HEK293 (cell line): Measurements from ENCODE around the gene PRKAG2.

Source experiments
- EGR2 ChIP-seq: fragments of 450-650 bp; formaldehyde crosslinking; IDR thresholded peaks from 2 replicates; pipeline ENCODE4 v1.5.1; 2016; ENCODE audit warnings: low read depth, missing biosample characterization, missing genetic modification characterization
- GLI2 ChIP-seq: fragments of 450-650 bp; formaldehyde crosslinking; IDR thresholded peaks from 2 replicates; pipeline ENCODE4; 2017; ENCODE audit warnings: missing biosample characterization, missing genetic modification characterization, low read depth, borderline replicate concordance
- SCRT1 ChIP-seq: fragments of 450-650 bp; formaldehyde crosslinking; IDR thresholded peaks from 2 replicates; pipeline ENCODE4 v1.5.1; 2016; ENCODE audit warnings: missing biosample characterization, missing genetic modification characterization, borderline replicate concordance
- TRIM28 ChIP-seq: IDR thresholded peaks from 2 replicates; pipeline ENCODE4 v1.6.1; 2011; ENCODE audit warnings: low read length, control low read depth, borderline replicate concordance
- YY1 ChIP-seq: fragments of 450-650 bp; formaldehyde crosslinking; IDR thresholded peaks from 2 replicates; pipeline ENCODE4 v1.5.1; 2018; ENCODE audit warnings: missing biosample characterization, missing genetic modification characterization
- ZBTB1 ChIP-seq: fragments of 450-650 bp; formaldehyde crosslinking; IDR thresholded peaks from 2 replicates; pipeline ENCODE4 v1.5.1; 2016; ENCODE audit warnings: missing biosample characterization, missing genetic modification characterization
- ZNF132 ChIP-seq: fragments of 450-650 bp; formaldehyde crosslinking; IDR thresholded peaks from 2 replicates; pipeline ENCODE4 v1.5.1; 2017; ENCODE audit warnings: missing biosample characterization, missing genetic modification characterization, borderline replicate concordance
- ZNF133 ChIP-seq: fragments of 450-650 bp; formaldehyde crosslinking; IDR thresholded peaks from 2 replicates; pipeline ENCODE4 v1.5.1; 2016; ENCODE audit warnings: missing biosample characterization, missing genetic modification characterization
- ZNF169 ChIP-seq: fragments of 450-650 bp; formaldehyde crosslinking; IDR thresholded peaks from 2 replicates; pipeline ENCODE4 v1.5.1; 2016; ENCODE audit warnings: missing biosample characterization, missing genetic modification characterization
- ZNF426 ChIP-seq: fragments of 450-650 bp; formaldehyde crosslinking; IDR thresholded peaks from 2 replicates; pipeline ENCODE4 v1.5.1; 2017; ENCODE audit warnings: missing biosample characterization, missing genetic modification characterization, mild to moderate bottlenecking, inconsistent platforms, moderate library complexity
- ZNF473 ChIP-seq: fragments of 450-650 bp; formaldehyde crosslinking; IDR thresholded peaks from 2 replicates; pipeline ENCODE4 v1.5.1; 2017; ENCODE audit warnings: missing biosample characterization, missing genetic modification characterization
- ZSCAN23 ChIP-seq: fragments of 450-650 bp; formaldehyde crosslinking; IDR thresholded peaks from 2 replicates; pipeline ENCODE4 v1.5.1; 2016; ENCODE audit warnings: missing biosample characterization, missing genetic modification characterization
- TF ChIP-seq, protein P1 (sequence below): fragments of 450-650 bp; formaldehyde crosslinking; IDR thresholded peaks from 2 replicates; pipeline ENCODE4 v1.5.1; 2016; ENCODE audit warnings: missing biosample characterization, missing genetic modification characterization
- TF ChIP-seq, protein P2 (sequence below): fragments of 450-650 bp; formaldehyde crosslinking; IDR thresholded peaks from 2 replicates; pipeline ENCODE4 v1.5.1; 2016; ENCODE audit warnings: missing biosample characterization, missing genetic modification characterization, borderline replicate concordance
- TF ChIP-seq, protein P3 (sequence below): fragments of 450-650 bp; formaldehyde crosslinking; IDR thresholded peaks from 2 replicates; pipeline ENCODE4 v1.5.1; 2017; ENCODE audit warnings: missing biosample characterization, missing genetic modification characterization
- TF ChIP-seq, protein P4 (sequence below): fragments of 450-650 bp; formaldehyde crosslinking; IDR thresholded peaks from 2 replicates; pipeline ENCODE4 v1.5.1; 2016; ENCODE audit warnings: missing biosample characterization, missing genetic modification characterization
- TF ChIP-seq, protein P5 (sequence below): fragments of 450-650 bp; formaldehyde crosslinking; IDR thresholded peaks from 2 replicates; pipeline ENCODE4 v1.5.1; 2016; ENCODE audit warnings: missing biosample characterization, missing genetic modification characterization
- TF ChIP-seq, protein P6 (sequence below): fragments of 450-650 bp; formaldehyde crosslinking; IDR thresholded peaks from 2 replicates; pipeline ENCODE4 v1.5.0; 2017; ENCODE audit warnings: missing biosample characterization, missing genetic modification characterization, borderline replicate concordance
- TF ChIP-seq, protein P7 (sequence below): fragments of 450-650 bp; formaldehyde crosslinking; IDR thresholded peaks from 2 replicates; pipeline ENCODE4; 2016; ENCODE audit warnings: missing biosample characterization, missing genetic modification characterization

Gene PRKAG2

DNA sequence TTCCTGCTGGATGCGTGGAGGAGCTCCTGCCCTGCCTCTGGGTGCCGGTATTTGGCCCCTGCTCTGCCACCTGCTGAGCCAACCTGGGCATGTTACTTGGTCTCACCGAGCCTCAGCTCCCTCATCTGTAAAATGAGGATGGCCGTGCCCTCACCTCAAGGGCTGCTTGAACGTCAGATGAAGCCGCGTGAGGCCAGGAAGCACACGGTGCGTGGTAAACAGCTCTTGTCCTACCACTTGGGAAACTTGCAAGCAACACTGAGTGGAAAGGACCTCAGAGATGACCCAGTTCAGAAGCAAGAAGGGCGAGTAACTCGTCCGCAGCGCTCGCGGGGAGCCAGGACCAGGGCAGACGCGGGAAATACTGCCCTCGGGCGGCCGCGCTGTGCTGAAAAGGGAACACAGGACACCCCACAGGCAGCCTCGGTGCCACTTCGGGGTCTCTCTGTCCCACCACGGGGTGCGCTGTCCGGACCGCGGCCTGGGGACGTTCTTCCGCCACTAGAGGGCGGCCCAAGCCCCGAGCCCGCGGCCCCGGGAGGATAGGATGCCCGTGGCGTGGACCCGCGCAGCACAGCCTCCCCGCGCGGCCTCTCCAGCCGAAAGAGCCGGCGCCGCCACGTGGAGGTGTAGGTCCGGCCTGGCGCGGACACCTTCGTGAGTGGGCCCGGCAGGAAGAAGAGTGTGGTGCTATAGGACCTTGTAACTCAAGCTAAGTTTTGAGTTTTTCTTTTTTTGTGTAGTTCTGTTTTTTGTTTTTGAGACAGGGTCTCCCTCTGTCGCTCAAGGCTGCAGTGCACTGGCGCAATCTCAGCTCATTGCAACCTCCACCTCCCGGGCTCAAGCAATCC, 94.1 kb downstream of the PRKAG2 start (continued):
- TF ChIP-seq, protein P1, sequence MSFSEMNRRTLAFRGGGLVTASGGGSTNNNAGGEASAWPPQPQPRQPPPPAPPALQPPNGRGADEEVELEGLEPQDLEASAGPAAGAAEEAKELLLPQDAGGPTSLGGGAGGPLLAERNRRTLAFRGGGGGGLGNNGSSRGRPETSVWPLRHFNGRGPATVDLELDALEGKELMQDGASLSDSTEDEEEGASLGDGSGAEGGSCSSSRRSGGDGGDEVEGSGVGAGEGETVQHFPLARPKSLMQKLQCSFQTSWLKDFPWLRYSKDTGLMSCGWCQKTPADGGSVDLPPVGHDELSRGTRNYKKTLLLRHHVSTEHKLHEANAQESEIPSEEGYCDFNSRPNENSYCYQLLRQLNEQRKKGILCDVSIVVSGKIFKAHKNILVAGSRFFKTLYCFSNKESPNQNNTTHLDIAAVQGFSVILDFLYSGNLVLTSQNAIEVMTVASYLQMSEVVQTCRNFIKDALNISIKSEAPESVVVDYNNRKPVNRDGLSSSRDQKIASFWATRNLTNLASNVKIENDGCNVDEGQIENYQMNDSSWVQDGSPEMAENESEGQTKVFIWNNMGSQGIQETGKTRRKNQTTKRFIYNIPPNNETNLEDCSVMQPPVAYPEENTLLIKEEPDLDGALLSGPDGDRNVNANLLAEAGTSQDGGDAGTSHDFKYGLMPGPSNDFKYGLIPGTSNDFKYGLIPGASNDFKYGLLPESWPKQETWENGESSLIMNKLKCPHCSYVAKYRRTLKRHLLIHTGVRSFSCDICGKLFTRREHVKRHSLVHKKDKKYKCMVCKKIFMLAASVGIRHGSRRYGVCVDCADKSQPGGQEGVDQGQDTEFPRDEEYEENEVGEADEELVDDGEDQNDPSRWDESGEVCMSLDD (tag by site-specific recombination) = peak; percentile 87
- TF ChIP-seq TRIM28 (no peak), ZBTB1 (tag by site-specific recombination) (no peak), ZNF426 (tag by site-specific recombination) (no peak), GLI2 (tag by site-specific recombination) (no peak), SCRT1 (tag by site-specific recombination) (no peak), YY1 (tag by site-specific recombination) (no peak), ZNF473 (no peak), ZNF132 (no peak), ZSCAN23 (no peak), ZNF169 (tag by site-specific recombination) (no peak), ZNF133 (tag by site-specific recombination) (0 out of 2 replicates have a peak, but pooled peaks have one; percentile 7), EGR2 (tag by site-specific recombination) (no peak)
- TF ChIP-seq, protein P2, sequence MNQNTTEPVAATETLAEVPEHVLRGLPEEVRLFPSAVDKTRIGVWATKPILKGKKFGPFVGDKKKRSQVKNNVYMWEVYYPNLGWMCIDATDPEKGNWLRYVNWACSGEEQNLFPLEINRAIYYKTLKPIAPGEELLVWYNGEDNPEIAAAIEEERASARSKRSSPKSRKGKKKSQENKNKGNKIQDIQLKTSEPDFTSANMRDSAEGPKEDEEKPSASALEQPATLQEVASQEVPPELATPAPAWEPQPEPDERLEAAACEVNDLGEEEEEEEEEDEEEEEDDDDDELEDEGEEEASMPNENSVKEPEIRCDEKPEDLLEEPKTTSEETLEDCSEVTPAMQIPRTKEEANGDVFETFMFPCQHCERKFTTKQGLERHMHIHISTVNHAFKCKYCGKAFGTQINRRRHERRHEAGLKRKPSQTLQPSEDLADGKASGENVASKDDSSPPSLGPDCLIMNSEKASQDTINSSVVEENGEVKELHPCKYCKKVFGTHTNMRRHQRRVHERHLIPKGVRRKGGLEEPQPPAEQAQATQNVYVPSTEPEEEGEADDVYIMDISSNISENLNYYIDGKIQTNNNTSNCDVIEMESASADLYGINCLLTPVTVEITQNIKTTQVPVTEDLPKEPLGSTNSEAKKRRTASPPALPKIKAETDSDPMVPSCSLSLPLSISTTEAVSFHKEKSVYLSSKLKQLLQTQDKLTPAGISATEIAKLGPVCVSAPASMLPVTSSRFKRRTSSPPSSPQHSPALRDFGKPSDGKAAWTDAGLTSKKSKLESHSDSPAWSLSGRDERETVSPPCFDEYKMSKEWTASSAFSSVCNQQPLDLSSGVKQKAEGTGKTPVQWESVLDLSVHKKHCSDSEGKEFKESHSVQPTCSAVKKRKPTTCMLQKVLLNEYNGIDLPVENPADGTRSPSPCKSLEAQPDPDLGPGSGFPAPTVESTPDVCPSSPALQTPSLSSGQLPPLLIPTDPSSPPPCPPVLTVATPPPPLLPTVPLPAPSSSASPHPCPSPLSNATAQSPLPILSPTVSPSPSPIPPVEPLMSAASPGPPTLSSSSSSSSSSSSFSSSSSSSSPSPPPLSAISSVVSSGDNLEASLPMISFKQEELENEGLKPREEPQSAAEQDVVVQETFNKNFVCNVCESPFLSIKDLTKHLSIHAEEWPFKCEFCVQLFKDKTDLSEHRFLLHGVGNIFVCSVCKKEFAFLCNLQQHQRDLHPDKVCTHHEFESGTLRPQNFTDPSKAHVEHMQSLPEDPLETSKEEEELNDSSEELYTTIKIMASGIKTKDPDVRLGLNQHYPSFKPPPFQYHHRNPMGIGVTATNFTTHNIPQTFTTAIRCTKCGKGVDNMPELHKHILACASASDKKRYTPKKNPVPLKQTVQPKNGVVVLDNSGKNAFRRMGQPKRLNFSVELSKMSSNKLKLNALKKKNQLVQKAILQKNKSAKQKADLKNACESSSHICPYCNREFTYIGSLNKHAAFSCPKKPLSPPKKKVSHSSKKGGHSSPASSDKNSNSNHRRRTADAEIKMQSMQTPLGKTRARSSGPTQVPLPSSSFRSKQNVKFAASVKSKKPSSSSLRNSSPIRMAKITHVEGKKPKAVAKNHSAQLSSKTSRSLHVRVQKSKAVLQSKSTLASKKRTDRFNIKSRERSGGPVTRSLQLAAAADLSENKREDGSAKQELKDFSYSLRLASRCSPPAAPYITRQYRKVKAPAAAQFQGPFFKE = no peak
- TF ChIP-seq, protein P3, sequence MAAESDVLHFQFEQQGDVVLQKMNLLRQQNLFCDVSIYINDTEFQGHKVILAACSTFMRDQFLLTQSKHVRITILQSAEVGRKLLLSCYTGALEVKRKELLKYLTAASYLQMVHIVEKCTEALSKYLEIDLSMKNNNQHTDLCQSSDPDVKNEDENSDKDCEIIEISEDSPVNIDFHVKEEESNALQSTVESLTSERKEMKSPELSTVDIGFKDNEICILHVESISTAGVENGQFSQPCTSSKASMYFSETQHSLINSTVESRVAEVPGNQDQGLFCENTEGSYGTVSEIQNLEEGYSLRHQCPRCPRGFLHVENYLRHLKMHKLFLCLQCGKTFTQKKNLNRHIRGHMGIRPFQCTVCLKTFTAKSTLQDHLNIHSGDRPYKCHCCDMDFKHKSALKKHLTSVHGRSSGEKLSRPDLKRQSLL (tag by site-specific recombination) = no peak
- TF ChIP-seq, protein P4, sequence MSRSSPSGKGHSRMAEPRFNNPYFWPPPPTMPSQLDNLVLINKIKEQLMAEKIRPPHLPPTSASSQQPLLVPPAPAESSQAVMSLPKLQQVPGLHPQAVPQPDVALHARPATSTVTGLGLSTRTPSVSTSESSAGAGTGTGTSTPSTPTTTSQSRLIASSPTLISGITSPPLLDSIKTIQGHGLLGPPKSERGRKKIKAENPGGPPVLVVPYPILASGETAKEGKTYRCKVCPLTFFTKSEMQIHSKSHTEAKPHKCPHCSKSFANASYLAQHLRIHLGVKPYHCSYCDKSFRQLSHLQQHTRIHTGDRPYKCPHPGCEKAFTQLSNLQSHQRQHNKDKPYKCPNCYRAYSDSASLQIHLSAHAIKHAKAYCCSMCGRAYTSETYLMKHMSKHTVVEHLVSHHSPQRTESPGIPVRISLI (tag by site-specific recombination) = peak; percentile 67
- TF ChIP-seq, protein P5, sequence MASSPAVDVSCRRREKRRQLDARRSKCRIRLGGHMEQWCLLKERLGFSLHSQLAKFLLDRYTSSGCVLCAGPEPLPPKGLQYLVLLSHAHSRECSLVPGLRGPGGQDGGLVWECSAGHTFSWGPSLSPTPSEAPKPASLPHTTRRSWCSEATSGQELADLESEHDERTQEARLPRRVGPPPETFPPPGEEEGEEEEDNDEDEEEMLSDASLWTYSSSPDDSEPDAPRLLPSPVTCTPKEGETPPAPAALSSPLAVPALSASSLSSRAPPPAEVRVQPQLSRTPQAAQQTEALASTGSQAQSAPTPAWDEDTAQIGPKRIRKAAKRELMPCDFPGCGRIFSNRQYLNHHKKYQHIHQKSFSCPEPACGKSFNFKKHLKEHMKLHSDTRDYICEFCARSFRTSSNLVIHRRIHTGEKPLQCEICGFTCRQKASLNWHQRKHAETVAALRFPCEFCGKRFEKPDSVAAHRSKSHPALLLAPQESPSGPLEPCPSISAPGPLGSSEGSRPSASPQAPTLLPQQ = peak; percentile 74
- TF ChIP-seq, protein P6, sequence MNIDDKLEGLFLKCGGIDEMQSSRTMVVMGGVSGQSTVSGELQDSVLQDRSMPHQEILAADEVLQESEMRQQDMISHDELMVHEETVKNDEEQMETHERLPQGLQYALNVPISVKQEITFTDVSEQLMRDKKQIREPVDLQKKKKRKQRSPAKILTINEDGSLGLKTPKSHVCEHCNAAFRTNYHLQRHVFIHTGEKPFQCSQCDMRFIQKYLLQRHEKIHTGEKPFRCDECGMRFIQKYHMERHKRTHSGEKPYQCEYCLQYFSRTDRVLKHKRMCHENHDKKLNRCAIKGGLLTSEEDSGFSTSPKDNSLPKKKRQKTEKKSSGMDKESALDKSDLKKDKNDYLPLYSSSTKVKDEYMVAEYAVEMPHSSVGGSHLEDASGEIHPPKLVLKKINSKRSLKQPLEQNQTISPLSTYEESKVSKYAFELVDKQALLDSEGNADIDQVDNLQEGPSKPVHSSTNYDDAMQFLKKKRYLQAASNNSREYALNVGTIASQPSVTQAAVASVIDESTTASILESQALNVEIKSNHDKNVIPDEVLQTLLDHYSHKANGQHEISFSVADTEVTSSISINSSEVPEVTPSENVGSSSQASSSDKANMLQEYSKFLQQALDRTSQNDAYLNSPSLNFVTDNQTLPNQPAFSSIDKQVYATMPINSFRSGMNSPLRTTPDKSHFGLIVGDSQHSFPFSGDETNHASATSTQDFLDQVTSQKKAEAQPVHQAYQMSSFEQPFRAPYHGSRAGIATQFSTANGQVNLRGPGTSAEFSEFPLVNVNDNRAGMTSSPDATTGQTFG (tag by site-specific recombination) = no peak
- TF ChIP-seq, protein P7, sequence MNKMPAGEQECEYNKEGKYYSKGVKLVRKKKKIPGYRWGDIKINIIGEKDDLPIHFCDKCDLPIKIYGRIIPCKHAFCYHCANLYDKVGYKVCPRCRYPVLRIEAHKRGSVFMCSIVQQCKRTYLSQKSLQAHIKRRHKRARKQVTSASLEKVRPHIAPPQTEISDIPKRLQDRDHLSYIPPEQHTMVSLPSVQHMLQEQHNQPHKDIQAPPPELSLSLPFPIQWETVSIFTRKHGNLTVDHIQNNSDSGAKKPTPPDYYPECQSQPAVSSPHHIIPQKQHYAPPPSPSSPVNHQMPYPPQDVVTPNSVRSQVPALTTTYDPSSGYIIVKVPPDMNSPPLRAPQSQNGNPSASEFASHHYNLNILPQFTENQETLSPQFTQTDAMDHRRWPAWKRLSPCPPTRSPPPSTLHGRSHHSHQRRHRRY = no peak
